GM12878 (cell line): ENCODE measurements around the gene PPM1G.

ENCODE experiments used
- EZH2 ChIP-seq: IDR thresholded peaks from 2 replicates; pipeline ENCODE4 v1.6.1; 2012; ENCODE audit warnings: low read depth, mild to moderate bottlenecking, control low read depth, inconsistent platforms, low read length, borderline replicate concordance; ENCODE audit not compliant: control insufficient read depth
- POLR2AphosphoS5 ChIP-seq: IDR thresholded peaks from 2 replicates; pipeline ENCODE4 v1.6.1; 2011; ENCODE audit warnings: mild to moderate bottlenecking, low read length, inconsistent platforms

- no peak for TF ChIP-seq EZH2
- TF ChIP-seq POLR2AphosphoS5, result no peak
These were observed 53.4 kb downstream of the PPM1G start for GRCh38 chr2:27356056-27356381.
